ENCODE data around the gene ZDHHC7.

ZDHHC7 gene

DNA sequence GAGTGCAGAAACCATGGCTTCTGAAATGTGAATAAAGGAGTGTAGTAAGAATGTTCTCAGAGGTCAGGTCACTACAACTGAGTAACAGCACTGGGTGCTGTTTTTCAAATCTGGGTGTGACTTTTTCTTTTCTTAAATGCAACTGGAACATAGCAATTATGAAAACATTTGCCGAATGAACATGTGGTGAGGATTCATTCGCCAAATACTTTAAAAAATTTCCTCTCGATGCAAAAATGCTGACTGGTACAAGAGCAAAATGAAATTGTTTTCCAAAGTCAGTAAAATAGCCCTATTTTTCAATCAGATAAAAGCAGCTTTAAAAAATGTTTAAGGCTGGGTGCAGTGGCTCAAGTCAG, 18.6 kb downstream of the ZDHHC7 start:
- DNase-seq, result no peak

DNA sequence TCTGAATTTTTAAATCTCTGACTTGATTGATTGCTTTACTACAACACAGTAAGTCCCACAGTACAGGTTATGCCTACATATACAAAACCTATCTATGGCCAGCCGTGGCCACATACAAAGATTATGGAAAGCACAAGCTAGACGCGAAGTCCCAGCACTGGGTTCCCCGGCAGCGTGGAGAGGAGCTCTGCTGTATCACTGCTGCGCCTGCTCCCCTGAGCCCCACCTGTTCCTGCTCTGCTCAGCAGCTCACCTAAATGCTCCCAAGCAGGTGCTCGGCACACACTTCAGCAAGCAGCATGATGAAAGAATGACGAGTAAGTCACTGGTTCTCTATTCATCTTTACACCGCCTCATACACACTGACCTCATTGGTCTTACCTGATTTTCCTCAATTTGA, 20.6 kb downstream of the ZDHHC7 start:
- DNase-seq, result no peak

DNA sequence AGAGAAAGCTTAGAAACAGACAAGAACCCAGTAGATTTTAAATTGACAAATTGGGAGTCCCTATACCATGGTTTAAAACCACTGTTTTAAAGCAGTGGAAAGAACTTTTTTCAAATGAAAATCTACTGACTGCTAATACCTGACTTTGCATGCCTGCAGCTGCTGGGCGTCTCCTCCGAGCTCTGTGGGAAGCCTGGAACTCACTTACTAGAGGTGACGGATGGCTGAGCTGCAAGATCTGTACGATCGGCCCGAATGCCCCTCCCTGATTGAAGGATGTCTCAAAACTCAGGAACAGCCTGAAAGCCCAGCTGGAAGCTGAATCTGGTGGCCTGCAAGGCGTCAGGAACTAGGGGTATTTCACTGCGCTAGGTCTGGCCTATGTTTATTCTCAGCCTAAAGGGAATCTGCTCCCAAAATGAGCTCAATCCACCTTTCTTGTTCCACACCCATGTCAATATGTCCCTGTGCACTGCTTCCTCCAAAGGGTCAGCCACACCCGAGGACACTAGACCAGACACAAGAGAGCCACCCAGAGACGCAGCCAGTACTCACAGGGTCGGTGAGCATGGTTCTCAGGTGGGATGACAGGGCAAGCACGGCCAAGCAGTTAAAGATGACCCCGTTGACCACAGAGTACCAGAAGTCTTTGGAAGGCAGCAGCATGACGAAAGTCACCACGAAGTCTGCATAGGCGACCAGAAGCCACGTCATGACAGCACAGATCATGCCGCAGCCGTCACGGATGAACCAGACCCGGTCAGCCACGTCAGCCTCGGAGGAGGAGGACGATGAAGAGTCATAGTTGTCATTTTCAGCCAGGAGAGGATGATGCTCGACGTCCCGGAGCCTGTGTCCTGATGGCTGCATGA, 21.4 kb downstream of the ZDHHC7 start:
- no peak for DNase-seq

DNA sequence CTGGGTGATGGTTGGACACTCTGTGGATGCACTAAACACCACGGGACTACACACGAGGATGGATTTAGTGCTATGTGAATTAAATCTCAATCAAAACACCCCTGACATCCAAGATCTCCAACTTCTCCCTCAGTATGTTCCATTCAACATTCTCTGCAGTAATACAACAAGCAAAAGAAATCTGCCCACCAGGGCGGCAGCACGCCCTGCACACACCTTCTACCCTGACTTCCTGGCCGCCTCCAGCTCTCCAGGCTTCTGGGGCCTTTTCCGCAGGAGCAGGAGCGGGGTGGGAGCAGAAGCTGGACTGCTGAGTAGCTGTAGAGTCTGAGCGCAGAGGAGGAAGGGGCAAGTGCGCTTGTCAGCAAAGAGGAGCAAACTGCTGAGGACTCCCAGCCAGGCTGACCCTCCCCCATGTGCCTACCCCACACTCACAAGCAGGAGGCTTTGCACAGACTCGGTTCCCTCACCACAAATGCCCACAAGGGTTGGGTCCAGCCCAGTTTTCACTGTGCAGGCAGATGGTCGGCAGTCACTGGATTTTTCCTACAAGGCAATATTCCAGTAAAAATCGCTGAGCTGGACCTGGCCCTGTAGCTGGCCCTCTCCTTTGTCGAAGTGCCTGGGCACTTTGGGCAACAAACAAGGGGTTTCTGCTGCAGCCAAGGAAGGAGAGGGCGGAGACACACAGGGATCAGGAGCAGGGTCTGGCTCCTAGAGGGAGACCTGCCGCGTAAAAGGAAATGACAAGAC, 22.8 kb downstream of the ZDHHC7 start:
- DNase-seq, result no peak

DNA sequence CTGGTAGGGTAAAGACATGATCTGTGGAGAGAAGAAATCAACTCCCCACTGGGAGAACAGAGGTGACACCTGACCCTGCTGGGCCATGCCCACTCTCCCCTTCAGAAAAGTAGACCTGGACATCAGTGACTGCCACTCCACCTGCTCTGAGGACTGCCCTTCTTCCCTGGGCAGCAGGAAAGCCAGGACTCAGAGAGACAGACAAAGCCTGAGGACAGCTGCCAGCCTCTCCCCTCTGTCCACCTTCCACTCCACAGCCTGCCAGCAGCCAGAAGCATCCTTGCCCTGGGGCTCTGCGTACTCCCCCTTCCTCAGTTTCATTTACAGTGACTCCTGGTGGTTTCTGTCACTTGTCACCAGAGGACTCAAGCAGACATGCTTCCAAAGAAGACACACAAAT, 24.5 kb downstream of the ZDHHC7 start:
- DNase-seq, result no peak

DNA sequence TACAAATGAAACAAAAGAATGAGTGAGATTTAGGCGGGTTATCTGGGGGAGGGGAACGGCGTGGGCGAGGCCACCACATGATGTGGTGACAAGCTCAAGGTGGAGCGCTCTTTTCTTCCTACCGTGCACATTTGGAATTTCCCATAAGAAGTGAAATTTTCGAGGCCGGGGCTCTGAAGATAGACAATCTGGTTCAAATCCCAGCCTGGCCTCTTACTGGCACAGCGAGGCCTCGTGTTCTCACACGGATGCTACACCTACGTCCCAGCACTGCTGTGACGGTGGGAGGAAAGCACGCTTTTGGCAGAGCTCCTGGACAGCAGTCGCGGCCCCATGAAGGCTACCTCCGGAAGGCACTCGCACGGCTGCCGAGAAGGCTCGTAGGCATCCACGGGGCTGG, 25.2 kb downstream of the ZDHHC7 start:
- DNase-seq, result peak in 2 of 5 experiments; percentile 7 to 34

DNA sequence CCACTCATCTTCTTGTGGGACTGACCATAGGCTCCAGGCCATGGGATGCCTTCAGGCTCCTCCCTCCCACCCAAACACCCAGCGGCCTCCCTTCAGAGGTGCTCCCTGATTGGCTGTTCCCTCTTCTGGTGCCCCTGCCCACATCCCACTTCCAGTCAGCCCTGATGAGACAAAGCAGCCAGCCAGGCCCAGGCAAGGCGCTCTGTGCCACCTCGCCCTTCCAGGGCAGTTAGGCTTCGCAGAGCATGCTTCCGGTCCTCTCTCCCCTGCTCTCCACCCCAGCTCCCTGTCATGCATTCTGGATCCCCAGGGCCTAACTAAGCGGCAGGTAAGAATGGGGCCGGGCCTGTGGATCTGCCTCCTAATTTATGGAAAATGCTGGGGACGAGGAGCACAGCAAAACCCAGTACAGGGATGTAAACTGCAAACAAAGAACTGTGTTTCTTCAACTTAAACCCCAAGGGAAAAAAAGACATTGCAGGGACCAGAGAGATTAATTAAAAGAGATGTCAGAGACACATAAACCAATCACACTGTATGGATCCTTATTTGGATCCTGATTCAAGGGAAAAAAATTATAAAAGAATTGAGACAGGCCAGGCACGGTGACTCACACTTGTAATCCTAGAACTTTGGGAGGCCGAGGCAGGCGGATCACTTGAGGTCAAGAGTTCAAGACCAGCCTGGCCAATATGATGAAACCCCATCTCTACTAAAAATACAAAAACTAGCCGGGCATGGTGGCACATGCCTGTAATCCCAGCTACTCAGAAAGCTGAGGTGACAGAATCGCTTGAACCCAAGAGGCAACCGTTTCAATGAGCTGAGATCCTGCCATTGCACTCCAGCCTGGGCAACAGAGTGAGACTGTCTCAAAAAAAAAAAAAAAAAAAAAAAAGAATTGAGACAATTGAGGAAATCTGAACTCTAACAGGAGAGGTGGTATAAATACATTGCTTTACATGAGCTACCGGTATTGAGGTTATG, 26.0 kb downstream of the ZDHHC7 start:
- no peak for DNase-seq

DNA sequence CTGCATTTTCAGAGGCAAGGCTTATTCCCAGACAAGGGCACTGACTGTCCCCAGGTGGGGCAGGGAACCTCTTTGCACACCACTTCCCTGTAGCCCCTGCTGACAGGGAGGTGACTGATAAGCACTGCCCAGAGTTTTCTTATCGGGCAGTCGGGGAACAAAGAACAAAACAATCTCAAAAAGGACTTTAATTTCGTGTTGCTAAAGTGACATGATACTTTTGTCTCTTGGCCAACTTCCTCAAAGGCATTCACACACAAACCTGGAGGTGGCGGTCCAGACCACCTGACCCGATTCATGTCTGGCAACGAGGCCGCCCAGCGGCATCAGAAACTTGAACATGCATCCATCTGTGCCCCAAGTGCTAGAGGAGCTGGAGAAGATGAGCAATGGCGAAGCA, 28.9 kb downstream of the ZDHHC7 start:
- DNase-seq, result peak in 1 of 5 experiments; percentile 10

DNA sequence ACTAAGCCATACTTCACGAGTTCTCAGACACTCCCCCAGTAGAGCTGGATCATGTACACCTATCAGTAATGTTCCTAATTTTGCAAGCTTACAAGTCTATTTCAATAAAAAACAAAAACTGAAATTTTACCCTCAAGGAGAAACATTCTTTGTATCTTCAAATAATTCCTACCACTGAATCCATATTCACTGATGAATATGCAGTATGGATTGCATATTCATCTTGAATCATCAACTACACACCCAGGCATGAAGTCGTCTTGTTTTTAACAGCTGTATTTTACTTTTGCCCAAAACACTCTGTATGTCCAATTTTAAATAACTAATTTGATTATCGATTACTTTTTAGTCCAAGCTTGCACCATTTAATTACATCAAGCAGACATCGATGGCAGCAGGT, 31.8 kb downstream of the ZDHHC7 start:
- no peak for DNase-seq

DNA sequence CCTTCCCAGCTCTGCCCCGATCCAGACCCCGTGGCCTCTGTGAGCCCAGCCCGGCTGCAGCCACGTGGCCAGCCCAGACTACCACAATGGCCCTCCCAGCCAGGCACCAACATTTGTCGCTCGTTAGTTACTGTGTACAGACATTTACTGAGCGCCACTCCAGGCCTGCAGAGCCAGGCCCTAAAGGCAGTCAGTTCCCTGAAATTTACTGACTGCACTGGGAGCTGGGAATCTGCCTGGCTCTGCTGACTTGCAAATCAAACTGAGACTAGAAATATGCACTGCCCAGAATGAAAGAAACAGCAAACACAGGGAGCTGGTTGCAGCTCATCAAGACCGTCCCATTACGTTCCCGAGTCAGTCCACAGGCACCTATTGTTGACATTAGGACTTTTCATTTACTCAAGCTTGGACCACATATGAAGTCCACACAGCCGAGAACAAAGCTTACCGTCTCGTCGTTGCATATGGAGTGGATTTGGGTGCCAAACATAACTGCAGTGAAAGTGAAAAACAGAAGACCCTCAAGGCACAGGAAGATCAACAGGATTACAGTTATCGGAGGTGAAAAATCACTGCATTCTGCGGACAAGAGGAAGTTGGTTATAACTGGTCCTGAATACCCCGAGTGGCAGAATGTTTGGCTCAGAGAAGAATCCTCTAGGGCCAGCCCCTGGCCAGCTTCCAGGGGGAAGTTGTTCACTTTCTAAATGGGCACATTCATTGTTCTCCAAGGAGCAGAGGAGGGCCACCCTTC, 34.5 kb downstream of the ZDHHC7 start:
- no peak for DNase-seq

DNA sequence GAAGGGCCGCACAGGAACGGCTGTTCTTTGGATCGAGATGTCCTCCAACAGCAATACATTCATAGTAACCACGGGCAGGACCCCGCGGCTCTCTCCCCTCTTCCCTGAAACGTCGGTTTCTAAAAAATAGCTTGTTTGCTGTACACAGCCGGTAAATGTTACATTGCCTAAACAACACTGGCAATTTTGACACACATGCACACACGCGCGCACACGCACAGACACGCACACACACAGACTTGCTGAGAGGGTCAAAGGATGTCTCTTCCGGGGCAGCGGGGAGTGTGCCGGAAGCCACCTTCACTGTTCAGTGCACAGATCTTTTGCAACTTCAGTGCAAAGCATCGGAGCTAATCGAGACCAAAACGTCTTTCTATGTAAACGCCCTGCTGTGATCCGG, 35.8 kb downstream of the ZDHHC7 start:
- no peak for DNase-seq

DNA sequence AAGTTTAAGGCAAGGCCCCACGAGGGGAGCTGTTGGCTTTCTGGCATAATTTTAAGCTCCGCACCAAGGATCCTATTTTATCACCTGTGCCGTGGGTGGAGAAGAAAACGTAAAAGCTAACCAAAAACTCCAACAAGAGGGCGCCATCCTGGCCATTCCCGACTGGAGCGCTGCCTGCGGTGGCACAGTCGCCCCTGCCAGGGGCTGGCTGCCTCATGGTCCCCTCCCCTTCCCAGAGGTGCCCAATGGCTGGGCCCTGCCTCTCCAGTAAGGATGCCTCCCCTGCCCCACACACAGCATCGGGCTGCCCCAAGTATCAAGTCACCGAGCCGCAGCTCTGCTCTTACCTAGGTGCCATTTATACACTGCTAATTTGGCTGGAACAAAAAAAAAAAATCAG, 36.3 kb downstream of the ZDHHC7 start:
- no peak for DNase-seq

DNA sequence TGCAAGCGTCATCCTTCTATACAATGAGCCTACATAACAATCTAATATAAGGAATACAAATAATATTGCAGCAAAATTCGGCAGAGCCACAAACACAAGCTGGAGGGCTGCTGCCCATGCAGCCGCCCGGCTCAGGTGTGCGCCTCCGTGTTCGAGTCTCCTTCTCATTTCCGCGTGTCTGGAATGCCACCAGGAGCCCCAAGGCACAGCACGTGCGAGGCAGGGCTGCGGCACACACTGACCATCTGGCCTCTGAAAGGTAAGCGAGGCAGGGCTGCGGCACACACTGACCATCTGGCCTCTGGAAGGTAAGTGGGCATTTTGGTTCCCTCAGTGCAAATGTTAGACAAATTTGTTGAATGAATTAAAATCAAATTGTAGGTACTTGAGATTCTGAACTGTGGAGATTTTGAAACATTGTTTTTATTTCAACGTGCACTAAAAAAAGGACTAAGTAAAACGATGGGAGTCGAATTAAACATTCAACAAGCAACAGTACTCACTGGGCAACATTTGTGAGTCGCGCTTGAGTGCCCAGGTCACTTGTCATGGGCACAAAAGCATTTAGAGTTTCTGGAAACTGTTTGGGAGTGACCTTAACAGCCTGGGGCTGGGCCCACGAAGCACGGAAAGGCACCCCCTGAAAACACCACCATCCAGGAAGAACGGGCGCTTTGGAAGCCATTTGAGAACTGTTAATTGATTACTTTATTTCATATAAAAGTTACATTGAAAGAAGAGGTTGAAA, 37.4 kb downstream of the ZDHHC7 start:
- DNase-seq, result no peak

DNA sequence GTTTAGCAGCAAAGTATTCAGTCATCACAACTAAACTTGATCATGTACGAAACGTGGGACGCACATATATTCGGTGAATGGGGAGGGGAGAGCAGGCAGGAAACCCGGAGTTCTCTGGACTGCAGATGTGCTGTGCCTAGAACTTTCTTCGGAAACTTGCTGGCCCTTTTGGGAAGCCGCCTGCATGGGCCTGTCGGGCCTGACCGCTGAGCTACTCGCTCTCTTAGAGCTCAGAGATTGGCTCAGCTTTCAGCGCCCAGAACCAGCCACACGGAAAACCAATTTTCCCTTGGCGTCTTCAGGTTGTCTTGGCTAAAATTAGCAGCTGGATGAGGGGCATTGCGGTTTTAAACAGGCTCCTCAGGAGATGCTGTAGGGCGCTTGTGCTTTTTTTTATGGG, 38.1 kb downstream of the ZDHHC7 start:
- DNase-seq, result no peak

DNA sequence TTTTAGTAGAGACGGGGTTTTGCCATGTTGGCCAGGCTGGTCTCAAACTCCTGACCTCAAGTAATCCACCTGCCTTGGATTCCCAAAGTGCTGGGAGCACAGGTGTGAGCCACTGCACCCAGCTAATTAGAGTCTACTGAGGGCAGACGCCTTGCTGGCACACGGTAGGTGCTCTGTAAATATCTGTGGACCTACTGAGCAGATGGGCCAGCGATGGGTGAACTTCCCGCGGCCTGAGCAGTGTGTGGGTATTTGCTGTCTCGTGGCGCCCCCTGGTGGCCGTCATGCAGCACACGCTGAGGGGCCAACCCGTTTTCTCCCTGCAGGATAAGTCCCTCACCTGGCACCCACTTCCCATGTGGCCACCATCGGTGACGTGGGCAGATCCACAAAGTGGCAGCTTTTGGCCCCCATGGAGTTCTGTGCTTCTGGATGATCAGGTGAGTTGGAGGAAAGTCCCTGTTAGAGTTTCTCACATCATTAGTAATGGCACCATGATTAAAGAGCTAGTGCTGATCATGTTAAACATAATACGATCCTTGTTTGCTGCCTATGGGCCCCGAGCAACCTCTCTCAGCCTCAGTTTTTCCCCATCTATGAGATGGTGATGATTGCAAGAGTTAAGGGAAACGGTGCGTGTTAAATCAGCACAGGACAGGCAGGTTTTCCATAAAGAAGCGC, 40.7 kb downstream of the ZDHHC7 start:
- peak; percentile 60 to 77 (median 68) for DNase-seq

DNA sequence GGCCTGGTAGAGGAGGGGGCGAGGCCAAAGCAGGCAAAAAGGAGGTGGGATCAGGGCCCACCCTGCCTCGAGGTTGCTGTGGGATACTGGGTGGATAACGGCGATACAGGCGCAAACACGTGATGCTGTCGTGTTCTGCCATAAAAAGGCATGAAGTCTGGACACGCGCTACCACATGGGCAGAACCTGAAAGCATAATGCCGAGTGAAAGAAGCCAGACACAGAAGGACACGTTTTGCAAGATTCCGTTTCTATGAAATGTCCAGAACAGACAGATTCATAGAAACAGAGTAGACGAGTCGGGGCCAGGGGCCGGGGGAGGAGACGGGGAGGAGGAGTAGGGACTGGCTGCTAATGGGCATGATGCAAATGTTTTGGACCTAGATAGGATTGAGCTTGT, 43.5 kb downstream of the ZDHHC7 start:
- DNase-seq, result no peak

DNA sequence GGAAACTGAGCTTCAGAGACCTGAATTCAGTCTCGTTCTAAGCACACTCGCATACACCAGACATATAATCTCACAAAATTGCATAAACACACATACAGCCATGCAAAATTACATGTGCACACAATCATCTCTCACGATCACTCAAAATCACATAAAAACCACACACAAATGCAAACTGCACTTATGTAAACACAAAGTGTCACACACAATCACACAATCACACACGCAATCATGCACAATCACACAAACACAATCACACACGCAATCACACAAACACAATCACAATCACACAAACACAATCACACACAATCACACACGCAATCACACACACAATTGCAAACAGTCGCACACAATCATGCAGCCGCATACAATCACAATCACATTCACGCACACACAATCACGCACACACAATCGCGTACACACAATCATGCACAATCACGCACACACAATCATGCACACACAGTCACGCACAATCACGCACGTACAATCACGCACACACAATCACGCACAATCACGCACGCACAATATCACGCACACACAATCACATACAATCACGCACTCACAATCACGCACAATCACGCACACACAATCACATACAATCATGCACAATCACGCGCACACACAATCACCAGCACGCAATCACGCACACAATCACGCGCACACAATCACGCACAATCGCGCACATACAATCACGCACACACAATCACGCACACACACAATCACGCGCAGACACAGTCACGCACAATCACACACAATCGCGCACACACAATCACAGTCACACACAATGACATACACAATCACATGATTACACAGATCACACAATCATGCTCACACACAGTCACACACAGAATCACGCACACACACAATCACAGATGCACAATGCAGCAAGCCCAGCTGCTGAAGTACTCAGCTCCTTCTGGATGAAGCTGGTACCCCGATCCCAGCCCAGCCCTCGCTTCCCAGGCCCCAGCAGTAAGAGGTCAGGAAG, 45.6 kb downstream of the ZDHHC7 start:
- peak in 1 of 5 experiments; percentile 5 for DNase-seq

DNA sequence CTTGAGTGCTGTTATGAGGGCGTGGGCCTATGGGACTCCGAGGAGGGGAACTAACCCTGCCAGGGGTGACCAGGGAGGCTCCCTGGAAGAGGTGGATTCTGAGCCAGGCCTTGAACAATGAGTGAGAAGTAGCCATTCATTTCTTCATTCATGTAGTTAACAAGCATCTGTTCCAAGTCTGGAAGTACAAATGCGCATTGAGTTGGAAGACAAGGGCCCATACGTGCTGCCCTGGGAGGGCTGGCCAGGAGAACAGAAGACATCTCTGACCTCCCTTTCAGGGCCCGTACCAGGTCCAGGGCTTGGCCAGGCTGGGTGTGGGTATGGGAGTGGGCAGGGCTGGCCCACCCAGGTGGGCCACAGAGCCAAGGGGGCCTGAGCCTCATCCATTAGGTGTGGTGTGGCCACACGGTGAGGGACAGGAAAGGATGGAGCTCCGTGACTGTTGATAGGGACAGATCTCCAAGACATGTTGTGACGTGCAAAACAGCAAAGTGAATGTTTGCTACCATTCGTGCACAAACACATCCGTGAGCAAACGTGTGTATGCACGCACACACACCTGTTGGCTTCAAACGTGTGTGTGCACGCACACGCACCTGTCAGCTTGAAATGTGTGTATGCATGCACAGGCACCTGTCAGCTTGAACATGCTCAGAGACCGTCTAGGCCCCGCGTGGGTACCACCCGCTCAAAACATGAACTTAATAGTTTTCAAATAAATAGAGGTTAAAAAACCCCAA, 46.8 kb downstream of the ZDHHC7 start:
- DNase-seq, result no peak

DNA sequence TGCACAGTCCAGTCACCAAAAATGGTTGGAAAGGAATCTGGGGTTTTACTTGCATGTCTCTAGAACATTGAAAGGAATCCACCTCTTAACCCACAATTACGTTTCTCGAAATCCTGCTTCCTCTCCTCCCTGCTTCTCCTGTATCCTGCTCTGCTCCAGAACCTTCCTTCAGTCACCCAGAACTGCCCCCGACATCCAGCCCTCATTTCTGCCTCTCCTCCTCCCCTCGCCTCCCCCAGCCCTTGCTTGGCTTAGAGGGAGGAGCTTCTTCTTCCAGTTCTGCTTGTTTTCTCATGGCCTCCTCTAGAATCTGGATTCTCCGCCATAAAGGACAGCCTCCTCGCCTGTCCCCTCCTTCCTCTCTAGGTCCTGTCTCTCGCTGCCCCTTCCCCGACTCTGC, 48.3 kb downstream of the ZDHHC7 start:
- DNase-seq, result no peak
